ENCODE data around the gene MTSS2. TPM values are rescaled to one million over a fixed set of nuclear protein-coding genes. Genes with fewer than 3 reads are reported as not detected.

MTSS2 gene
- total RNA-seq, 1 experiment from 2014 or later: 27.1 TPM

GRCh38 chr16:70694868-70695218 is 9.0 kb upstream of the MTSS2 start:
- Mint-ChIP-seq H3K36me3 (ENCODE audit: insufficient read depth, unreplicated experiment) (peaks cover 17% of the 10 kb centered on the region), H3K4me1 (ENCODE audit: low read depth, unreplicated experiment) (peaks cover 24% of the 10 kb centered on the region), H3K9me3 (ENCODE audit: low read depth, unreplicated experiment) (no peaks in the 10 kb centered on the region), H3K27ac (ENCODE audit: unreplicated experiment) (no peak overlapping the region), H3K4me3 (ENCODE audit: low read depth, unreplicated experiment) (no peak overlapping the region), H3K27me3 (ENCODE audit: unreplicated experiment) (no peaks in the 10 kb centered on the region)
- BruUV-seq (replicated peaks): no TSS peak
- no peak for TF ChIP-seq CTCF (IDR thresholded peaks at IDR 0.05; ENCODE audit: unreplicated experiment)
- intact Hi-C loops (cut with micrococcal nuclease; ENCODE audit: unreplicated experiment): no loop called here
- DNase-seq: no peak
- CTCF ChIA-PET: interaction anchor here (1.1 kb wide), 1 partner anchor 27 kb away, joined by 3 read pairs; no protein-coding TSS in a partner anchor

GRCh38 chr16:70694088-70694867 is 8.4 kb upstream of the MTSS2 start:
- Mint-ChIP-seq H3K4me3 (ENCODE audit: low read depth, unreplicated experiment) (no peak overlapping the region), H3K27me3 (ENCODE audit: unreplicated experiment) (no peaks in the 10 kb centered on the region), H3K27ac (ENCODE audit: unreplicated experiment) (no peak overlapping the region), H3K4me1 (ENCODE audit: low read depth, unreplicated experiment) (peaks cover 24% of the 10 kb centered on the region), H3K9me3 (ENCODE audit: low read depth, unreplicated experiment) (no peaks in the 10 kb centered on the region), H3K36me3 (ENCODE audit: insufficient read depth, unreplicated experiment) (peaks cover 17% of the 10 kb centered on the region)
- CTCF ChIA-PET: no interaction called here
- TF ChIP-seq CTCF (IDR thresholded peaks at IDR 0.05; ENCODE audit: unreplicated experiment): no peak
- no TSS peak for BruUV-seq (replicated peaks)
- intact Hi-C loops (cut with micrococcal nuclease; ENCODE audit: unreplicated experiment): no loop called here
- no peak for DNase-seq

GRCh38 chr16:70692873-70693671 is 7.2 kb upstream of the MTSS2 start:
- no peak overlapping the region for H3K4me3 Mint-ChIP-seq (ENCODE audit: low read depth, unreplicated experiment)
- H3K27me3 Mint-ChIP-seq (ENCODE audit: unreplicated experiment): no peaks in the 10 kb centered on the region
- TF ChIP-seq CTCF (IDR thresholded peaks at IDR 0.05; ENCODE audit: unreplicated experiment): no peak
- H3K27ac Mint-ChIP-seq (ENCODE audit: unreplicated experiment): no peak overlapping the region
- CTCF ChIA-PET: no interaction called here
- intact Hi-C loops (cut with micrococcal nuclease; ENCODE audit: unreplicated experiment): no loop called here
- H3K4me1 Mint-ChIP-seq (ENCODE audit: low read depth, unreplicated experiment): peaks cover 24% of the 10 kb centered on the region
- no TSS peak for BruUV-seq (replicated peaks)
- H3K36me3 Mint-ChIP-seq (ENCODE audit: insufficient read depth, unreplicated experiment): peaks cover 12% of the 10 kb centered on the region
- no peaks in the 10 kb centered on the region for H3K9me3 Mint-ChIP-seq (ENCODE audit: low read depth, unreplicated experiment)
- DNase-seq: no peak

GRCh38 chr16:70692130-70692872 is 6.4 kb upstream of the MTSS2 start:
- H3K27me3 Mint-ChIP-seq (ENCODE audit: unreplicated experiment): no peaks in the 10 kb centered on the region
- peaks cover 16% of the 10 kb centered on the region for H3K36me3 Mint-ChIP-seq (ENCODE audit: insufficient read depth, unreplicated experiment)
- H3K4me3 Mint-ChIP-seq (ENCODE audit: low read depth, unreplicated experiment): no peak overlapping the region
- no peaks in the 10 kb centered on the region for H3K9me3 Mint-ChIP-seq (ENCODE audit: low read depth, unreplicated experiment)
- no peak for DNase-seq
- no peak overlapping the region for H3K27ac Mint-ChIP-seq (ENCODE audit: unreplicated experiment)
- TF ChIP-seq CTCF (IDR thresholded peaks at IDR 0.05; ENCODE audit: unreplicated experiment): no peak
- BruUV-seq (replicated peaks): no TSS peak
- intact Hi-C loops (cut with micrococcal nuclease; ENCODE audit: unreplicated experiment): no loop called here
- CTCF ChIA-PET: no interaction called here
- peaks cover 27% of the 10 kb centered on the region for H3K4me1 Mint-ChIP-seq (ENCODE audit: low read depth, unreplicated experiment)
